GM12865 (cell line): ENCODE results near the gene FHIP2A.

Source experiments
- DNase-seq: peaks from one replicate; pipeline ENCODE4 v3.0.0; 2010; ENCODE audit warnings: low read depth
- H3K4me3 ChIP-seq: 2 replicates; pipeline ENCODE4 v1.5.1; 2011; ENCODE audit warnings: mild to moderate bottlenecking, low read depth, low read length, control low read depth
- TF ChIP-seq, protein P1 (sequence below): IDR thresholded peaks from 2 replicates; pipeline ENCODE4 v1.5.1; 2011; ENCODE audit warnings: low read length, control low read depth, low read depth, inconsistent platforms; ENCODE audit not compliant: insufficient read depth; ENCODE audit errors: missing control alignments

Gene FHIP2A

DNA sequence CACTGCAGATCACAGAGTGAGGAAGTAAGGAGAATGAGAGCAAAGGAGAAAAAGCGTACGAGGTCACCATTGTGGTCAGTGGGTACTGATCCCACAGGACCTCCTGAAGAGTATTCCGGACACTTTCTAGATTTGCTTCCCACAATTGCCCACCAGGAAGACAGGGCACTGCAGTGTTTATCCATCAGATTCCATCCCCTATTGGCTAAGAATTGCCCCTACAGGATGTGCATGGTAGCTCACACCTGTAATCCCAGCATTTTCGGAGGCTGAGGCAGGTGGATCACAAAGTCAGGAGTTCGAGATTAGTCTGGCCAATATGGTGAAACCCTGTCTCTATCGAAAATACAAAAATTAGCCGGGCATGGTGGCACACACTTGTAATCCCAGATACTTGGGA is 5.3 kb upstream of the FHIP2A start:
- no peak overlapping the region for H3K4me3 ChIP-seq
- no peak for DNase-seq
- TF ChIP-seq, protein P1, sequence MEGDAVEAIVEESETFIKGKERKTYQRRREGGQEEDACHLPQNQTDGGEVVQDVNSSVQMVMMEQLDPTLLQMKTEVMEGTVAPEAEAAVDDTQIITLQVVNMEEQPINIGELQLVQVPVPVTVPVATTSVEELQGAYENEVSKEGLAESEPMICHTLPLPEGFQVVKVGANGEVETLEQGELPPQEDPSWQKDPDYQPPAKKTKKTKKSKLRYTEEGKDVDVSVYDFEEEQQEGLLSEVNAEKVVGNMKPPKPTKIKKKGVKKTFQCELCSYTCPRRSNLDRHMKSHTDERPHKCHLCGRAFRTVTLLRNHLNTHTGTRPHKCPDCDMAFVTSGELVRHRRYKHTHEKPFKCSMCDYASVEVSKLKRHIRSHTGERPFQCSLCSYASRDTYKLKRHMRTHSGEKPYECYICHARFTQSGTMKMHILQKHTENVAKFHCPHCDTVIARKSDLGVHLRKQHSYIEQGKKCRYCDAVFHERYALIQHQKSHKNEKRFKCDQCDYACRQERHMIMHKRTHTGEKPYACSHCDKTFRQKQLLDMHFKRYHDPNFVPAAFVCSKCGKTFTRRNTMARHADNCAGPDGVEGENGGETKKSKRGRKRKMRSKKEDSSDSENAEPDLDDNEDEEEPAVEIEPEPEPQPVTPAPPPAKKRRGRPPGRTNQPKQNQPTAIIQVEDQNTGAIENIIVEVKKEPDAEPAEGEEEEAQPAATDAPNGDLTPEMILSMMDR, result no peak

DNA sequence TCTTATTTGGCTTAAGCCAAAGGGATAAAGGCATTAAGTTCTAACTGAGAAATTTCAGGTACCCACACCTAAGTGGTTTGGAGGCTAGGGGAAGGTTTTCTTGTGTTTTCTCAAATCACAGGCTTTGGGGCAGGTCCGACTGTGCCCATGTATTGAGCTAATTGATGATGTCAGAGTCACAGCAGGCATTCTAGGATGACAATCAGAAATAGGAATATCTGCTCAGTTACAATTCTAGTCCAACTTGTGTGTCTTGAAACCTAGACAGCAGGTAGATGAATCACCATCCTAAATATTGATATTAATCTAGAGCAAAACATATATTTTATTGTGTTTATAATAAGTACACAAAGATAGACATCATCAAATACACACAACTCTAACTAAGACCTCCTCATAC is 2.3 kb upstream of the FHIP2A start:
- DNase-seq, result no peak
- TF ChIP-seq, protein P1, result no peak
- no peak overlapping the region for H3K4me3 ChIP-seq

DNA sequence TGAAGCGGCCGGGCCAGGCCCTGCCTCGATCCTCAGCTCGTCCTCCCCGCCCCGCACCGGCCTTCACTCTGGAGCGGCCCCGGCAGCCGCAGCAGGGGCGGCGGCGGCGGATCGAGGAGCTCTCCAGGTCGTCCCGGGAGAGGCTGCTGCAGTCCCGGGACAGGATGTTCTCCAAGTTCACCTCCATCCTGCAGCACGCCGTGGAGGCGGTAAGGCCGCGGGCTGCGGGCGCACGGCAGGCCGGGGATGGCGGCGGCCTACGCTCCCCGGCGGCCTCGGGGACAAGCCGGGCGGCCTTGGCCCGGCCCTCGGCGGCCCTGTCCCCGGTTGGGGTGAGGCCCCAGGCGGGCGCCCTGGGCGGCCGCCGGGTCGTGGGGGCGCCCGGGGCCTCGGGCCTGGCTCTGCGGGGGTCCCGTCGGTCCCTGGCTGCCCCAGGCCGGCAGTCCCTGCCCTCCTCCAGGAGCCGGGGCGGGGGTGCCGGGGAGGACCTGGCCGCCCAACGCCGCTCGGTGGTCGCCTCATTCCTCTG is 399 bp downstream of the FHIP2A start:
- H3K4me3 ChIP-seq, result peak overlapping the region; percentile 76
- TF ChIP-seq, protein P1, result no peak
- DNase-seq, result peak; percentile 66

DNA sequence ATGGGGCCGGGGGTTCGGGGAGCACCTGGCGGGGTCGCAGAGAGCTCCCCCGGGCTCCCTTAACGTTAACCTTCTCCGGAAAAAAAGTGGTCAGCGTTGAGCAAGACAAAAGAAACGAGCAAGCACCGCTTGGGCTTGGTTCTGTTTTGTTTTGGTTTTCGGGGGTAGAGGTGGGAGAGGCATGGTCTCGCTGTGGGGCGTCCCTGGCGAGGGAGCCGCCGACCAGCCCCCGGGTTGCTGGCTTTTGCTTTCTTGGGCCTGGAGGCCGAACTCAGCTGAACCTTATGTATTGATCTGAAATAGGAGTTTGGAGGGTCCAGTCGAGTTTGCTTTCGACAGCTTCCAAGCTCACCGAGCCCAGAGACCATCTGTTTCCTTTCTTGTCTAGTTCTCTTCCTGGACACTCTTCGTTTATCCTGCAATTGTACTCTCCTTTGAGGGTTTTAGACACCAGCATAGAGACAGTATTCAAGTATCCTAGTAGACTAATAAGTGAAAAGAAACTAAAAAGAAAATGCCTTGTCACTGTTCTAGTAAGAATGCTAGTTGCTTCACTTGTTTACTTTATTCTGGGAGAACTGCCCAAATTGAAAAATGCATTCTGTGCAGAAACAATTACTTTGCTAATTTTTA is 980 bp downstream of the FHIP2A start:
- DNase-seq, result peak; percentile 56
- TF ChIP-seq, protein P1, result no peak
- H3K4me3 ChIP-seq, result peak overlapping the region; percentile 76

DNA sequence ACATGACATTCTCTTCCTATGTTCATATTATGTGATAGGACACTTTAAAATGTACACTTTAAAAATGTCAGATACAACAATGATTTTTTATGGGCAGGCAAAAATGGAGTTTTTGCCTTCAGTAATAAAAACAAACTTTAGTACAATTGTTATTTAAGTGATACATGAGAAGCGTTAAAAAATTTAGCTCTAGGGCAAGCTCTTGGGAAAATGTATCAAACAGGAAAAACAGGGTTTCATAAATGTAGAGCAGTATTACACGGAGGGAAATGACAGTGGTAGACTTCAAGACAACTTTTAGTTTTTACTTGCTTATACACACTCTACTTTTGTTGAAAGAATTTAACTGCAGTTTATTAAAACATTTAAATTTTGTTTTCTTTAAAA is 1.5 kb downstream of the FHIP2A start:
- TF ChIP-seq, protein P1, result no peak
- H3K4me3 ChIP-seq, result peak overlapping the region; percentile 76

DNA sequence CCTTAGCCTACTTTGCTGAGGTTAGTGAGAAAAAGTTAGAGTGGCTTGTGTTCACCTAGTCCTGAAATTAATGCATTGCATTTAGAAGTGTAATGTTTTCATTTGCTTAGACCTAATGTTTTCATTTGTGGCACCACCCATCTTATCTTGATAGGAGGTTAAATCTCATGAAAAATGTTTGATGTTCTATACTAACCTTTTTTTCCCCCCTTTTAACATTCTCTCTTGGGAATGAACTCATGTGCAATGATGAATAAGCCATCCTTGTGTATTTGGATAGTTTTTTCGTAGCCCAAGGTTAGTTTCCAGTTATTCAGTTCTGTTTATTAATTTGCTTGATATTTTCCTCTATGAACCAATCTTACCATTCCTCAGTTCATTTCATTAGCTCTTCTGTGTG is 2.8 kb downstream of the FHIP2A start:
- DNase-seq, result no peak
- peak overlapping the region; percentile 76 for H3K4me3 ChIP-seq
- TF ChIP-seq, protein P1, result no peak

More for the DNA sequence above, 1.5 kb downstream of the FHIP2A start:
- DNase-seq, result no peak

DNA sequence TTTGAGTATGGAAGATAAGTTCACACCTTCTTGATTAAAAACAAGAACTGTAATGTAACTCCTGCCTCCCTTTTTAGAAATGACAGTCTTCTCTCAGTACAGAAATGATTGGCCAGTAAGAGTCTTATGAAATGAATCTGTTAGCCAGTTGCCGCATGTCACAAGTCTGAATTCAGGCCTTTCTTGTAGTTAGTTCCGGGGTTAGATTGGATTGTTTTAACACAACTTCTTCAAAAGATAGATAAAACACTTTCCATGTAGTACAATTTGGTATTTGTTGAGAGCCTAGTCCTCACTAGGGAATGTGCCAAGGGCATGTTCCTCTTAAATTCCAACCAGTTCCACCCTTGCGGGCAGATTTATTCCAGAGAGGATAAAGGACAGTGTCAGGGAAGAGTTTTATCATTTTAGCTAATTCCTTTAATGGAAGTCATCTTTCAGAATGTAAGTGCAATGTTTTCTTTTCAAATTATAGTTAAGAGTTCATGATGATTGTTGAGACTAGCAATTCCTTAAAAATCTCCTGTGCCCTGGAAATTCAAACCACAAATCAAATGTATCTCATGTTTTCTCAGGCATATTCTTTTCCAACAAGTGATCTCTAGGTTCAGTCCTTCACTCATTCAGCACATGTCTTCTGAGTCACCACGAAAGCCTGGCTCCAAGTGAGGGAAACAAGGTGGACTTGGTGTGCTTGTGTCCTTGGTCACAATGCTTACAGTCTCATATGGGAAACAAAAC is 4.1 kb downstream of the FHIP2A start:
- peak; percentile 88 for DNase-seq
- H3K4me3 ChIP-seq, result peak overlapping the region; percentile 76
- TF ChIP-seq, protein P1, result no peak
